Measurements from ENCODE around the gene RXFP1.

Gene RXFP1

GRCh38 chr4:158543191-158543590 lies 21.5 kb downstream of the RXFP1 start:
- no peak for DNase-seq

GRCh38 chr4:158544141-158544540 lies 22.5 kb downstream of the RXFP1 start:
- DNase-seq, result no peak

- DNase-seq, result no peak
Measured at GRCh38 chr4:158553364-158553763, 31.7 kb downstream of the RXFP1 start.

- no peak for DNase-seq
Measured at GRCh38 chr4:158560284-158560683, 38.6 kb downstream of the RXFP1 start.

- no peak for DNase-seq
Measured at GRCh38 chr4:158566860-158567259, 45.2 kb downstream of the RXFP1 start.

- DNase-seq, result no peak
Measured at GRCh38 chr4:158571736-158572135, 50.1 kb downstream of the RXFP1 start.

GRCh38 chr4:158572608-158573007 lies 50.9 kb downstream of the RXFP1 start:
- DNase-seq, result no peak

GRCh38 chr4:158578476-158578875 lies 56.8 kb downstream of the RXFP1 start:
- DNase-seq, result no peak

- no peak for DNase-seq
Measured at GRCh38 chr4:158580064-158580463, 58.4 kb downstream of the RXFP1 start.

- DNase-seq, result no peak
Measured at GRCh38 chr4:158581161-158581560, 59.5 kb downstream of the RXFP1 start.

- no peak for DNase-seq
Measured at GRCh38 chr4:158586881-158587280, 65.2 kb downstream of the RXFP1 start.

- DNase-seq, result no peak
Measured at GRCh38 chr4:158588285-158588684, 66.6 kb downstream of the RXFP1 start.

GRCh38 chr4:158588777-158589176 lies 67.1 kb downstream of the RXFP1 start:
- DNase-seq, result no peak

- DNase-seq, result no peak
Measured at GRCh38 chr4:158590306-158590705, 68.6 kb downstream of the RXFP1 start.

- no peak for DNase-seq
Measured at GRCh38 chr4:158590824-158591223, 69.1 kb downstream of the RXFP1 start.

- DNase-seq, result no peak
Measured at GRCh38 chr4:158597879-158598596, 76.4 kb downstream of the RXFP1 start.

- no peak for DNase-seq
Measured at GRCh38 chr4:158599150-158599549, 77.5 kb downstream of the RXFP1 start.

GRCh38 chr4:158599765-158600498 lies 78.2 kb downstream of the RXFP1 start:
- no peak for DNase-seq

GRCh38 chr4:158604369-158604768 lies 82.7 kb downstream of the RXFP1 start:
- no peak for DNase-seq

GRCh38 chr4:158605393-158605792 lies 83.7 kb downstream of the RXFP1 start:
- no peak for DNase-seq

GRCh38 chr4:158606969-158607368 lies 85.3 kb downstream of the RXFP1 start:
- no peak for DNase-seq

GRCh38 chr4:158609116-158609515 lies 87.4 kb downstream of the RXFP1 start:
- DNase-seq, result no peak

GRCh38 chr4:158610790-158611189 lies 89.1 kb downstream of the RXFP1 start:
- DNase-seq, result no peak

GRCh38 chr4:158613046-158613445 lies 91.4 kb downstream of the RXFP1 start:
- no peak for DNase-seq

- no peak for DNase-seq
Measured at GRCh38 chr4:158617956-158618355, 96.3 kb downstream of the RXFP1 start.

Data from DMS 273 treated with DMSO at 0.1 percent for 48 hours (cell line).